Measurements from ENCODE around the gene TBX2.
"Not testable (repeated sequence)": the region's sequence is repeated elsewhere in the genome, so short reads cannot be mapped to it uniquely, and the experiment has no call there.

The TBX2 gene

GRCh38 chr17:61442878-61443474 is 43.3 kb downstream of the TBX2 start:
- TF ChIP-seq, protein P1, sequence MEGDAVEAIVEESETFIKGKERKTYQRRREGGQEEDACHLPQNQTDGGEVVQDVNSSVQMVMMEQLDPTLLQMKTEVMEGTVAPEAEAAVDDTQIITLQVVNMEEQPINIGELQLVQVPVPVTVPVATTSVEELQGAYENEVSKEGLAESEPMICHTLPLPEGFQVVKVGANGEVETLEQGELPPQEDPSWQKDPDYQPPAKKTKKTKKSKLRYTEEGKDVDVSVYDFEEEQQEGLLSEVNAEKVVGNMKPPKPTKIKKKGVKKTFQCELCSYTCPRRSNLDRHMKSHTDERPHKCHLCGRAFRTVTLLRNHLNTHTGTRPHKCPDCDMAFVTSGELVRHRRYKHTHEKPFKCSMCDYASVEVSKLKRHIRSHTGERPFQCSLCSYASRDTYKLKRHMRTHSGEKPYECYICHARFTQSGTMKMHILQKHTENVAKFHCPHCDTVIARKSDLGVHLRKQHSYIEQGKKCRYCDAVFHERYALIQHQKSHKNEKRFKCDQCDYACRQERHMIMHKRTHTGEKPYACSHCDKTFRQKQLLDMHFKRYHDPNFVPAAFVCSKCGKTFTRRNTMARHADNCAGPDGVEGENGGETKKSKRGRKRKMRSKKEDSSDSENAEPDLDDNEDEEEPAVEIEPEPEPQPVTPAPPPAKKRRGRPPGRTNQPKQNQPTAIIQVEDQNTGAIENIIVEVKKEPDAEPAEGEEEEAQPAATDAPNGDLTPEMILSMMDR (conservative IDR thresholded peaks at IDR 0.05; ENCODE audit: low read depth, low read length) = no peak
- H3K4me3 ChIP-seq (ENCODE audit: low read depth, low read length) = no peak overlapping the region
- DNase-seq (ENCODE audit: low read depth) = no peak

- no peak for DNase-seq (ENCODE audit: low read depth)
- TF ChIP-seq, protein P1 (conservative IDR thresholded peaks at IDR 0.05; ENCODE audit: low read depth, low read length) = no peak
- no peak overlapping the region for H3K4me3 ChIP-seq (ENCODE audit: low read depth, low read length)
Measured at GRCh38 chr17:61443475-61443882, 43.8 kb downstream of the TBX2 start.

- TF ChIP-seq, protein P1 (conservative IDR thresholded peaks at IDR 0.05; ENCODE audit: low read depth, low read length) = no peak
- no peak for DNase-seq (ENCODE audit: low read depth)
- H3K4me3 ChIP-seq (ENCODE audit: low read depth, low read length) = no peak overlapping the region
Measured at GRCh38 chr17:61444075-61444474, 44.4 kb downstream of the TBX2 start.

GRCh38 chr17:61444831-61445230 is 45.2 kb downstream of the TBX2 start:
- no peak overlapping the region for H3K4me3 ChIP-seq (ENCODE audit: low read depth, low read length)
- DNase-seq (ENCODE audit: low read depth) = no peak
- TF ChIP-seq, protein P1 (conservative IDR thresholded peaks at IDR 0.05; ENCODE audit: low read depth, low read length) = no peak

DNA sequence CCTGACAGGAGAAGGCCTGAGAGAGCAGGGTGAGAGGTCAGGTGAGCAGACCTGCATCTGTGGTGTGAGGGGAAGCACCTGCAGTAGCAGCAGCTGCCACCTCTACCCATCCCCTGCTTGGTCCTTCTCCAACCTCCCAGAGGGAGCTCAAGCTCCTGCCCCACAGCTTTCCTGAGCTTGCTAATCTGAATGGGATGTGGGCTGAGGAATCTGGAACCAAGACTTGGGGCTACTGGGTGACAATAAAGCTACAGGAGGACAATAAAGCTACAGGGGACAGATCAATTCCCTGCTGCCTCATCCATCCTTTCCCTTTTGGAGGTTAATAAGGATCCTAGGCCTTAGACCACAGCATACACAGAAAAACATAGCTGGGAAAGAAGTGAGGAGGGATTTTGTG is 47.7 kb downstream of the TBX2 start:
- TF ChIP-seq, protein P1 (conservative IDR thresholded peaks at IDR 0.05; ENCODE audit: low read depth, low read length) = no peak
- no peak overlapping the region for H3K4me3 ChIP-seq (ENCODE audit: low read depth, low read length)
- DNase-seq (ENCODE audit: low read depth) = no peak

DNA sequence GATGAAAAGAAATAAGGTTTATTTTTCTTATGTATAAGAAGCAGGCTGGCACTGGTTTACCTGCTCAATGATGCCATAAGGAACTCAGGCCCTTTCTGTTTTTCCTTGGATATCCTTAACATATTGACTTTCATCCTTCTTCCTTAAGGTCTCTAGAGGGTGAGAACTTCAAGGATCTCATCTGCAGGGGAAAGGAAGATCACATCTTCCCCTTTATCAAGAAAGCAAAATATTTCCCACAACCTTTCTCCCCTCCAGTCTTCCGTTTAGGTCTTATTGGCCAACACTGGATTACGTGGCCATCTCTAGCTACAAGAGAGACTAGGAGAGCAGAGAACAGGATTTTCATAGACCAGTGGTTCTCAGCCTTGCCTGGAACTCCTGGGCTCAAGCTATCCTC is 48.4 kb downstream of the TBX2 start:
- no peak overlapping the region for H3K4me3 ChIP-seq (ENCODE audit: low read depth, low read length)
- no peak for DNase-seq (ENCODE audit: low read depth)
- TF ChIP-seq, protein P1 (conservative IDR thresholded peaks at IDR 0.05; ENCODE audit: low read depth, low read length) = no peak

DNA sequence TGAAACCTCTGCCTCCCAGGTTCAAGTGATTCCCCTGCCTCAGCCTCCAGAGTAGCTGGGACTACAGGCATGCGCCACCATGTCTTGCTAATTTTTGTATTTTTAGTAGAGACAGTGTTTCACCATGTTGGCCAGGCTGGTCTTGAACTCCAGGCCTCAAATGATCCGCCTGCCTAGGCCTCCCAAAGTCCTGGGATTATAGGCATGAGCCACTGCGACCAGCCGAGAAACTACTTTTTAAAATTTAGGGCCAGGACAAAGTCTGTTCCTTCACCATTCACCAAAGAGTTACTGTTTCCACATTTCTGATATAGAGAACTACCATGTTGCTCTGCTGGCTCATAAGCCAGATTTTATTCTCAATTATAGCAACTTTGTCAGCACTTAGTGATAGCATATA is 49.5 kb downstream of the TBX2 start:
- H3K4me3 ChIP-seq (ENCODE audit: low read depth, low read length); DNase-seq (ENCODE audit: low read depth): not testable (repeated sequence)

All from choroid plexus epithelial cell (primary cell).